Stimulated activated CD4-positive, alpha-beta T cell treated with anti-CD3 and anti-CD28 coated beads, Interleukin-12 subunit alpha, Interleukin-12 subunit beta, amount 100 ng/mL, for 48 hours (primary cell): ENCODE measurements around the gene FNBP1.

Experiments
- DNase-seq, 3 donors: peaks; one replicate each; pipeline ENCODE4 v3.0.0-alpha.2; 2020; ENCODE audit warnings: low read depth in 2 of 3, low spot score in 1 of 3

The FNBP1 gene

DNA sequence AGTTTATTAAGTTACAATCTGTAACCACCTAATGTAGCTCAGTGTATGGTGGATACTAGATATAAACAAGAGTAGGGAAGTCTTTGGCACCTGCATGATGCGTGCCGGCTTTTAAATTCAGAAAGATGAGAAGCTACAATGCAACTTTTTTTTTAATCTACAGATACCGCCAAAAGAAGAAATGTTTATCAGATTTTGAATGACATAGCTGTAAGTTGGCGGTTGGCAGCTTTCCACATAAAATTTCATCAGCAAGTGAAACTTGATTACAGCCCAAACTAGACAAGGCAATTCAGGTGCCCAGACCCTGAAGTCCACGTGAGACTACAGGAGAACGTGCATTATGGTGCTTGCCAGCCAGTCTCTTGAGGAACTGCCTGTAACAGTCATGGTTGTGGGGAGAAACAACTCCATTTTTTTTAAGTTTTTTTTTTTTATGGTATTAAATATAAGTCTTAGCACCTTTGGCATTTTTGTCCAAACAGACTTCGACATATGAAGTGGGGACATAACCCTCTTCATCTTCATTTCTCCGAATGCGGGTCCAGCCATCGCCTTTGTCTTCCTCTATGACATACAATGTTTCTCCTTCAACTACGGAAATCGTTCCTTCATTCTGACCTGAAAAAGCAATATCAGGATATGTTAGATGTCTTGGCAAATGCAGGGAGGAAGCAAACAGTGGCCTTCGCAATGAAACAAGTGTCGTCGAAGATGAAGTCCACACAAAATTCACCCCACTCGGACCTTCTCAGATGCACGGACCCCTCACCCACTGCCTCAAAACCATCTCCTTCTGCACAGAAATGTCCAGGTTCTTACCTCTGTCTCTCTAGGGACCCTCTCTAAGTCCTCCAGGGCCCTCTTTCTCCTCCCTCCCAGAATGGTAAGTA lies 147.4 kb downstream of the FNBP1 start:
- DNase-seq: no peak

DNA sequence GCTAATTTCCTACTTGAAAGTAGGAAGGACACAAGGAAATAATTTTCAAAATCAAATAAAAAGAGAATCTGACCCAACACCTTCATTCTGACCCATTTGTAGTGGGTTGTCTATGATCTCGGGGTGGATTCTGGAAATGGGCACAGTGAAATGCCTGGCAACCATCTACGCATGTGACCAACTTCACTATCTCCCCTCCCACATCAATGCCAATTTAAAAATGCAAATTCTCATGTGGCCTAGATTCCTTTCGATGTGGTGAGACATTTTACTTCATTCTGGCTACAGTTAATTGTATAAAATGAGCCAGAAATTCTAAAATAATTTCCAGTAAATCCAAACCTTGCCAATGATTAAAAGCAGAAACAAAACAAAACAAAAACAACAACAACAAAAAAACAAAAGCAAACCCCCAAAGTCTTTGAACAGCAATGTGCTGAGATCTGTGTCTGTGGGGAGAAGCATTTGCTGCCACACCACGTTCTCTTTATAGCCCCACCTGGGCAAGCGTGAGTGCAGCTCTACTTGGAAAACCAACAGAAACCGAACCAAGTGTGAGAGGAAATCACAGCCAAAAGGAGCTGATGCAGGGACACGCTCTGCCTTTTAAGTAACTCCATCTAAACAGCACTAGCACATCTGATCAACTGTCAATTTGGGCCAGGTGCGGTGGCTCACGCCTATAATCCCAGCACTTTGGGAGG lies 148.7 kb downstream of the FNBP1 start:
- no peak for DNase-seq

DNA sequence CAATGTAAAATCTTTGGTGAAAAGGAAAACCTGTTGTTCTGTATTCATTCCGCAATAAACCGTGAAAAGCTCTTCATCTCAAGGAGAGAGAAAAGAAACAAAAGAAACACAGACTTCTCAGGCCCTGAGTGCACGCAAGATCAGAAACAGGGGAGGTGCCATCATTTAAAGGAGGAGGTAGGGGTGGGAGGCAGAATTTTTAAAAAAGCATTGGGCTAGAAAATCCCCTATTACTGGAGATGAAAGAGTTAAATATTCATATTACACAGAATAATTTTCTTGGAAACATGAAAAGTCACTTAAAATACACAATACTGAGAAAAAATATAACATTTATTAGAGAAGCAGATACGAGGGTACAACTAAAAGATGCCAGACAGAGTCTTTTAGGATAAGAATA lies 151.4 kb downstream of the FNBP1 start:
- no peak for DNase-seq

DNA sequence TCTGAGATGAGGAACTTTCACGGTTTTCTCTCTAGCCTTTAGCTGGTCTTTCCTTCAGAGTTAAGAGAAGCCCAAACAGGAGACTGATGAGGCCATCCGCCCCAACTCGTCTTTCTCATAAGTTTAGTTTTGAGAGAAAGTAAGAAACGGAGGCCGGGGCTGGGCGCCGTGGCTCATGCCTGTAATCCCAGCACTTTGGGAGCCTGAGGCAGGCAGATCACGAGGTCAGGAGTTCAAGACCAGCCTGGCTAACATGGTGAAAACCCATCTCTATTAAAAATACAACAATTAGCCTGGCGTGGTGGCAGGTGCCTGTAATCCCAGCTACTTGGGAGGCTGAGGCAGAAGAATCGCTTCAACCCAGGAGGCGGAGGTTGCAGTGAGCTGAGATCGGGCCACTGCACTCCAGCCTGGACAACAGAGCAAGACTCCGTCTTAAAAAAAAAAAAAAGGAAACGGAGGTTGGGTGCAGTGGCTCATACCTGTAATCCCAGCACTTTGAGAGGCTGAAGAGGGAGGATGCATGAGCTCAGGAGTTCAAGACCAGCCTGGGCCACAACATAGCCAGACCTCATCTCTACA lies 152.2 kb downstream of the FNBP1 start:
- DNase-seq: peak in 2 of 3 donors; percentile 55 to 71

DNA sequence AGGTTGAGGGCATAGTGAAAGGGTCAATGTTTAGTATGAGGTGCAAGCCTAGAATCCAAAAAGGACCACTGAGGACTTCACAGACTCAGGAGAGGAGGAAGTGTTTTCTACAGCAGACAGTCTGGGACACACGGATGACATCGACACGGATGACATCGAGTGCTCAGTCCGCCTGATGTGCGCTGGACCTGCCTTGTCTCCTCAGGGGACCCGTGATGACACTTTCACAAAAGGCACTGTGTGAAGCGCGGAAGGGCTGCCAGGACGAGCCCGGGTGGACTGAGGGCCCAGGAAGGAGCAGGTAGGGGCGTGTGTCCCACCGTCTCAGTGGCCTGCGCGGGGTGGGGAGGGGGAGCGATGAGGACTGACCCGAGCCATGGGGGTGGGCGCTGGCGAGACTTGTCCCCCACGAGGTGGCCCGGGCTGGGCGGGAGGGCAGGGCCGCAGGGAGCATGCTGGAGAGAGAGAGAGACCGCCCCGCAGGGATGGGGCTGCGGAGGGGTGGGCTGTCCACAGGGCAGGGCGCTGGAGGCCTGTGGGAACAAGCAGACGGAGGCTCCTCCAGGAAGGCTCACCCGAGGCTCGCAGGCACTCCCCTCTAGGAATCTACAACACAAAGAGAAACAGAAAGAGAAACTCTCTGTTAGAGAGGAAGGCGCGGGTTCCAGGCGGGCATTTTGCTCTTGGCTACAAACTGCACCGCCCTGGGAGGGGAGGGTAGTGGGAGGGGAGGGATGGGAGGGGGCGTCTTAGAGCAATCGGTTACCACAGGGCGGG lies 152.9 kb downstream of the FNBP1 start:
- peak in 2 of 3 donors; percentile 78 to 80 for DNase-seq

DNA sequence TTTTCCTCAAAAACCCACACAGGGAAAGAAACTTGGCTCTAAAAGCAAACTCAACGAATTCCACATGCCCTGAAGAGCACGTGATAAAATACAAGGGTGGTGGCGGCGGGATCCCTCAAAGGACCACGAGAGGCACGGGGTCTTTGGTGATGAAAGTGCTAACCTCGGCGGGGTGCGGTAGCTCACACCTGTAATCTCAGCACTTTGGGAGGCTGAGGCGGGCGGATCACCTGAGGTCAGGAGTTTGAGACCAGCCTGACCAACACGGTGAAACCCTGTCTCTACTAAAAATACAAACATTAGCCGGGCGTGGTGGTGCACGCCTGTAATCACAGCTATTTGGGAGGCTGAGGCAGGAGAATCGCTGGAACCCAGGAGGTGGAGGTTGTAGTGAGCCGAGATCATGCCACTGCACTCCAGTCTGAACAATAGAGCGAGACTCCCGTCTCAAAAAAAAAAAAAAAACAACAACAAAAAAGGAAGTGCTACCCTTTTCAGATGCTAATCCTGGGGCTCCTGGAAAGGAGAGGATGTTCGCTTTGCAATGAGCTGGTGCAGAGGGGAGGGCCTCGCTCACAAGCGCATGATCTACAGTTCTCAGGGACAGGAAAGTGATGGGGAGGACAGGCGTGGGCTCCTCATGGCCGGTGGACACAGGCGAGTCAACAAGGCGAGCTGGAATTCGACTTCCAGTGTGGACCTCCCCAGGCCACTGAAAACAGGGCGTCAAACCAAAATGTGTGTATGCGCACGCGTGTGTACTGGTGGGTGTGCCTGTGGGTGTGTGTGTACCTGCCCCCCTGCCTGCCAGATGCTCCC lies 153.7 kb downstream of the FNBP1 start:
- DNase-seq: no peak

DNA sequence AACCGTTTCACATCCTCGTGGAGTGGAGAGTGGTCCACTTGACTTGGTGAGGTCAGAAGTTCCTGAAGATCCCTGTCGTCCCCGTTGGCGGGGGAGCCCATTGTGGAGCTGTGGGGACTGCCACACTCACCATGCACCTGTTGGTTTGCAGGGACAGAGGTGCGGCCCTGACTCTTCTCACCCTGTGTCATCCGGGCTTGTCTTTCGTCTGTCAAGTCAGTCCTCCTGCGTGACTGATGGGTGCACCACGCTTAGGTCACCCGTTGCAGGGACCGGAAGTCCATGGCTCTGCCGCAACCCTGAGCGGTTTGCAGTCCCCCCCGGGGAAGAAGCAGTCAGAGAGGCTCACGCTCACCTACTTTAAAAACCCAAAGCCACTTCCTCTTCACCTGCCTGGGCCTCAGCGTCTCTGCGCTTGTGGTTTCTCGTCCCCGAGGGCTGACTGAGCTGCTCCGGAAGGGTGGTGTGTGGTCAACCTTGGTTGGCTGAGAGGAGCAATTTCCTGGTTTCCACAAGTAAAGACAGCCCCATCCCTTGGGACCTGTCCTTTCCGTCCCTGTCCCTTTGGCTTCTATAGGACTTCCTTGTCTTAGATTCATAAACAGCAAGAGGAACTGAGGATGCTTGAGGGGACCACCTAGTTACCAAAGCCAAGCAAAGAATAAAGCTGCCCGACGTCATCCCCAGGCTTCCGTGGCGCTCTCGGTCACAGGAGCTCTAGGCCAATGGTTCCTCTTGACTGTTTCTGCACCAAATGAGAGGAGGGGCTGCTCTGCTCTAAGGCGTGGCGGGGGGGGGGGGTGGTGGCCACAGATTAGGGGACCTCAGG lies 154.5 kb downstream of the FNBP1 start:
- DNase-seq: peak; percentile 82 to 94 (median 86)

DNA sequence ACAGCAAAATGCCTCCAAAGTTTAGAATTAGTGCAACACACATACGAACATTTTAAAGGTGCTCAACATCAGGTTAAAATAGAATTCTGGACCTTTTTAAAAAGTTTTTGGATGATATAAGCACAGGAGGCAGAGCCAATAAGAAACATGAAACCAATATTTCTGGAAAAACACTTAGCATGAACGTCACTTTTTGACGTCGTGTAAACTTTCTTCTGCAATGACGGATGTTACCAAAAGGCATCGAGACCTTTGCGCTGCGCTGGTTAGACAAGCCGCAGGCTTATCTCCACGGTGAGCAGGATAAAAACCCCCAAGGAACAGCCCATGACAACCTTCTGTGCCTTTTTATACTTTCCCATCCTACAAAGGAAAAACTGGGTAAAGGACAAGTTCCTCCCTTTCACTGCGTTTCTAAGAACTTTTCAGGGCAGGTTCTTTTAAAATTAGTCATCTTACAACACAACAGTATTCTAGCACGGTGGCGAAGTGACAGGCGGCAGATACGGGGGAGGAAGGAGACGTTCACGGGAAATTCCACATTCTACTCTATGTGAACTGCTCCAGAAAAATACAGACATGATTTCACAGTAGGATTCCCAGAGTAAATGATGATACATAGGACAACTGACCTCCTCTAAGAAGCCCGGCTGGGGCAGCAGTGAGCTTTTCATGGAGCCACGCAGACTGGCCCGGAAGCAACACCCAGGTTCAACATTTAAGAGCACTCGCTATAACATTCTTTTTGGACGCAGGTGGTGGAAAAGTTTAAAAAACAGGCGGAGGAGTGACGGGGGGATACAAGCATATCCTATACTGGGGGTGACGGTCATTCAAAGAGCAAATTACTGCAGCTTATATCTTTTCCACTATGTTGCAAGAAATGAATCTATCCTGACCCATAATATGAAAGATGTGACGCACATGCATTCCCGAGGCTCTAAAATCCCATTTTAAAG lies 155.4 kb downstream of the FNBP1 start:
- DNase-seq: peak in 2 of 3 donors; percentile 52 to 63

DNA sequence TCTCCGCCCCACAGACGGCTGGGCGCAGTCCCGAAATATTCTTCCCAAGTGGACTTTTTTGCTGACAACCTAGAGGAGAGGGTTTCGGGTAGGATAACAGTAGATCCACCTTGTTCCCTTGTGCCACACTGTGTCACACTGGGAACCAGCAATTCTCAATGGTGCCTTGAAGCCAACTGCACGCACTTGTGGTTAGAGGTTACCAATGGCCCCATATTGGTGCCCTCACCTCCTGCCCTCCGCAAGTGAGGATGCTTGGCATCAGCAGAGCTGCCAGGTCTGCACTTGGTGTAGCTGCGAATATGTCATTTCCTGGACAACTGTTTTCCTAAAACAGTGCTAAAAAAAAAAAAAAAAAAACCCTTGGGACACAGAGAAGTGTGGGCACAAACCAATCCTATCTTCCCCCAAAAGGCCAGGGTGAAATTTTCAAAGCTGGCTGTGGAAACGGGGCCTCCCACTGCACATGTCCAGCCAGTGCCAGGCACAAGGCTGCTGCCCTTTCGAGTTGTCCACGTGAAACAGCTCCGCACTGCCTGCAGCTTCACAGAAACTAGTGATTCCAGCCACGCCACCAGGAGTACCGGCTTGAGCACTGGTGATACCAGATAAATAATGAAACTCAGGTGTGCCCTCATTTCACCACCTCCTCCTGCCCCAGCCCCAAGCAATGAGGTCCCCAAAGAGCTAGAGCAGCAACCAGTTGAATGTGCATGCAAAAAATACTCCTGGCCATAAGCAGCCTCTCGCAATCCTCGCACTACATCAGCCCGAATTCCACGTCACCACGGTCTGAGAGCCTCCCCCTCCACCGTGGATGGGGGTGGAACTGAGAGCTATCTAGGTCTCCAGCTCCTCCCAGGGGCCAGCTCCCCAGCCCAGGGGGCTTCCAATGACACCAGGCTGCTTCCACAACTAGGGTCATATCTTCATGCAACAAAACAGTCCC lies 156.5 kb downstream of the FNBP1 start:
- peak in 2 of 3 donors; percentile 48 to 63 for DNase-seq

DNA sequence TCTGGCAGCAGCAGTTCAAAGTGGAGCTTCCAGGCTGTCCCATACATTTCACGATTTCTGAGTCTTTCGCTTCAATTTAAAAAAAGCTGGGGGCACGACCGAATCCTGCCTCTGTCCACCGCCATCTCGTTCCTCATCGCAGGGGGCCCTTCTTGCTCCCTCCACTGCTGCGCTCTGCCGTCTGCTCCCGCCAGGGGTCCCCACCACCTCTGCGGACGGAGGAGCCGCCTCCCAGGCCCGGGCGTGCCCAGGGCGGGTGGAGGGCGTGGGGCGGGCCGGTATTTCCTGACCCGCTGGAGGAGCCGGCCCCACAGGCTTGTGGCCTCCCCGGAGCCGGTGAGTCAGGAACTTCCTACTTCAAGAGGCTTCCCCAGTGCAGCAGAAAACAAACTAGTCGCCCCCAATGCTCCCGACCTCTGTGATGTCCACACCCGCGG lies 157.3 kb downstream of the FNBP1 start:
- DNase-seq: peak; percentile 89 to 92 (median 91)

DNA sequence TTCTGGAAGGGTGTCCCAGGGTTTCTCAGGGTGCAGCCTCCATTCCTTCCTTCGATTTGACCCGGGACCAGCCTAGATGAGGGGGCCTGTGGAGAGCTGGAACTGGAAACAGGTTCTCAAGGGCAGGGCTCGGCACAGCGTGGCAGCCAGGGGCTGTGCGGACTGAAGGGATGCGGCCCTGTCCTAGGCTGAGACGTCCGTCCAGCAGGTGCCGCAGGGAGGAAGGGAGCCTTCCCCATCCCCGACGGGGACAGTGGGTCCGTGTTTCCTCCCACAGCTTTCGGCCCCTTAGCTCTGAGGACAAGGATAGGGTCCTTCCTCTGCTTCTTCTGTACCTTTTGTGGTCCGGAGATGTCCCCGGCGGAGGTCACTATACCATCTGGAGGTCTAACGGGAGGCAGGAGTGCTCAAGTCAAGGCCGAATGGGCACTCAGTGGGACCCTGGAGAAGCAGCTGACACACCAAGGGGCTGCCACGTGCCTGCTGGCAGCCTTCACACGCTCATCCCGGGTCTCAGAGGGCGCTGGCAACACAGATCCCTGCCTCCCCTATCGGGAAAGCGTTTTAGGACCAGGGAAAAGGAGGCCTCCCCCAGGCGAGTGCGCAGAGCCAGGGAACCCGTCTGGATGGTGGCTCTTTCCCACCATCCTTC lies 157.8 kb downstream of the FNBP1 start:
- DNase-seq: no peak

DNA sequence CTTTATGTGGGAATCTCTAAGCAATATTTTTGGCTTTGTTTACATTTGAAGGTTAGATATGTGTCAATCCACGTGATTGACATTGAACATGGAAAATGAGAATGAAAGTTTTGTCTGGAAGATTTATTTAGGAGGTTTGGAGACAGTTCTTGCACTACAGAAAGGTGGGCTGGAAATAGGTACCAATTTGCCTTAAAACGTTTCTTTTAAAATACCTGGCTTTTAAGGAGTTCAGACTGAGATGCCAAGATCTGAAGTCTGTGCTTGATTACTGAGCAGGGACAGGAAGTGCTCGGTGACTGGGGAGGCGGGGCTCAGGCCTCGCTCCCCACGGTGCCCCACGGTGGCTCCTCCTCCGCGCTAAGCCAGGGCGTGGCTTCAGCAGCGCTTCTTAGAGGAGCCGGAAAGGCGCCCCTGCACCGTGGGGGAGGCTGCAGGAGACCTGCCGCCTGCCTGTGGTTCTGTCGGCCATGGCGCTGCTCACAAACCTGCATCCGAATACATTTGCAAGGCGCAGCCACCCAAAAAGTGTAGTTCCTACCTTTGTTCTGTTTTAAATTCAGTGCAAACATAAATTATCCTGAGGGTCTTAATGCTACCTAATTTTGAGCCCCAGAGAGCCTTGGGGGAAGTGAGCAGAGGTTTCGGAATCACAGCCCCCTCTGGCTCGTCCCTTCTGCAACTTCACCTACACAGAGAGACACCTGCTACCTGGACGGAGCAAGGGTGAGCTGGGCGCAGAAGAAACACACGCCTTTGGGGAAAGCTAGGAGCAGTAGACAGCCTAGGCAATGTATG lies 158.6 kb downstream of the FNBP1 start:
- peak; percentile 92 to 96 (median 95) for DNase-seq

DNA sequence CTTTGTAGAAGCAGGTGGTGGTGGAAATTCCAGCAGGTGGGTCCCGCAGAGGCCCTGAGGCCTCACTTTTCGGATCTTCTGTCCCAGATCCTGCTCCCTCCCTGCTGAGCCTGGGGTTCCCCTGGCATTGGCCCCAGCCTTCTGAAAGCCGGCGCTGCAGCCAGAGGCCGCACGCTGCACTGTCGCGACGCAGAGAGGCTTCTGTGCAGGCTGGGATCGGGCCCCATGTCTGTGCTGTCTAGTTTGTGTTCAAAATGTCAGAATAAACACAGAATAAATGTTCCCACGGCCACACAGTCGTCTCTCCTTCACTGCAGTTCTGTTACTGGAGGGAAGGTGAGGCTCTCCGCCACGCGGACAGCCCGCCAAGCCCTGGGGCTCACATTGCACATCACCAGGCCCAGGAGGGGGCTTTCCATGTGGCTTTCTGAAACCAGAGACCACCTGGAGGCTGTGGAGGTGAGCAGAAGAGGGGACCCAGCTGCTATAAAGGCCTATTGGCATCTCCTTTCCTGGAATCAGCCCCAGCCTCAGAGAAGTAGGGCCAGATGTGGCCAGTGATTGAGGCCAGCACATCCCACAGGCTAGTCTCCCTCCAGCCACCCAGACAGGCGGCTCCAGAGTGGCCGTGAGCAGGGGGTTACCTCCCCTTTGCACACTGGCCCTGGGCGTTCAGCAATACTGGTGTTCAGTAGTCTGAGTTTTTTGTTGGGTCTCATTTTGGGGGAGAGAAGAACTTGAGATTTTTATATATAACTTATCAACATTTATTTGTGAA lies 161.3 kb downstream of the FNBP1 start:
- no peak for DNase-seq

DNA sequence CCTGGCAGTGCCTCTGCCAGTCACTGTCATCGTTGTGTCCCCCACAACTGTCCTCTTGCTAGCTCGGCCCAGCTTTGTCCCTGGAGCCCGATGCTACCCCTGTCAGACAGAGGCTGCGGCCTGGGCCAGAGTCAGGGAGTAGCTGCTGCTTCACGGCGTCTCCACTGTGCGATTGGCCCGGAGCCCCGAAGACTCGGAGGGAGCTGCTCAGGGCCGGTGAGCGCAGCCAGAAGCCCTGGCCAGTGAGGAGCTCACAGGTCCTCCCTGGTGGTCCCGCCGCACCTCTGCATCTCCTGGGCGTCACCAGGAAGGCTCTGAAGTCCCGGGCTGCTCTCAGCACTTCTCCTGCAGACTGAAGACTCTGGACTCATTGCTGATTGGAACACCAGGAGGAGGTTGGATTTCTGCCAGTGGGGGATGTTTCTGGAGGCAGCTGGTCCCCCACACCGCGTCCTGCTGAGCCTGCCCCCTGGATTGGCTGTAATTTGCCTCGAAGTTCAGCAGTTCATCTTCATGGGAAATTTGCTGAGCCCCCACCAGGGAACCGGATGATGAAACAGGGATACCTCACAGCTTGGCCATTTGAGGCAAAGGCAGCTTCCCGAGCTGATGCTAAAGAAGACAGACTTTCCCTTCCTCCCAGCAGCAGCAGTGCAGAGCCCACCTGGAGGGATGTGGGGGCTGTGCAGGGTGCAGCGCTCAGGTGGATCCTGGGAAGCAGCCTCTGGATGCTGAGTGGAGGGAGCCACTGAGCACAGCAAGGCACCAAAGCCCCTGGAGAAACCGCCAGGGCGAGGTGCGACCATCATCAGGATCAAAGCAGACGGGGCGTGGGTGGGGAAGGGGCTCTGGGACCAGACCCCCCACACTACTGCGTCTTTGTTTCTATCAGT lies 162.1 kb downstream of the FNBP1 start:
- DNase-seq: no peak
